SK-N-MC (cell line): Measurements from ENCODE around the gene HEATR5A.

Experiments
- DNase-seq: peaks from one replicate; pipeline ENCODE4 v3.0.0-alpha.2; 2011; ENCODE audit warnings: low read depth, low spot score
- H3K27ac ChIP-seq: fragments of 200-600 bp; sonication (generic); 2 replicates; pipeline ENCODE4 v1.5.1; 2016; ENCODE audit warnings: mixed run types
- H3K36me3 ChIP-seq: fragments of 200-600 bp; sonication (generic); 2 replicates; pipeline ENCODE4 v1.6.1; 2017; ENCODE audit warnings: antibody characterized with exemption, low read length, mixed read lengths; ENCODE audit not compliant: insufficient read depth
- H3K4me3 ChIP-seq: fragments of 200-600 bp; sonication (generic); 2 replicates; pipeline ENCODE4 v1.5.1; 2016
- H3K9ac ChIP-seq: fragments of 200-600 bp; sonication (generic); 2 replicates; pipeline ENCODE4 v1.8.0; 2017; ENCODE audit warnings: mixed run types, mixed read lengths; ENCODE audit not compliant: insufficient read length
- H3K9me3 ChIP-seq: fragments of 200-600 bp; sonication (generic); 2 replicates; pipeline ENCODE4 v1.6.1; 2017; ENCODE audit warnings: low read depth, mild to moderate bottlenecking, antibody characterized with exemption, low read length, moderate library complexity, mixed read lengths
- EZH2 ChIP-seq: fragments of 200-600 bp; sonication (generic); IDR thresholded peaks from one replicate; pipeline ENCODE4 v1.6.1; 2017; ENCODE audit warnings: antibody characterized with exemption
- FOXP2 ChIP-seq: optimal IDR thresholded peaks from 2 replicates; pipeline ENCODE3; 2011; ENCODE audit warnings: mild to moderate bottlenecking, moderate library complexity; ENCODE audit not compliant: insufficient read depth; ENCODE audit errors: extremely low read length, control extremely low read depth
- POLR2AphosphoS5 ChIP-seq: IDR thresholded peaks from 2 replicates; pipeline ENCODE4 v1.6.1; 2012; ENCODE audit warnings: mild to moderate bottlenecking, low read depth, low read length, borderline replicate concordance

Gene HEATR5A

GRCh38 chr14:31303654-31304053, 116.7 kb downstream of the HEATR5A start:
- TF ChIP-seq POLR2AphosphoS5 (no peak), FOXP2 (no peak), EZH2 (no peak)
- H3K27ac ChIP-seq = no peak overlapping the region
- H3K9ac ChIP-seq = no peak overlapping the region
- H3K4me3 ChIP-seq = no peak overlapping the region
- no peaks in the 10 kb centered on the region for H3K36me3 ChIP-seq
- no peaks in the 10 kb centered on the region for H3K9me3 ChIP-seq
- DNase-seq = no peak

DNA sequence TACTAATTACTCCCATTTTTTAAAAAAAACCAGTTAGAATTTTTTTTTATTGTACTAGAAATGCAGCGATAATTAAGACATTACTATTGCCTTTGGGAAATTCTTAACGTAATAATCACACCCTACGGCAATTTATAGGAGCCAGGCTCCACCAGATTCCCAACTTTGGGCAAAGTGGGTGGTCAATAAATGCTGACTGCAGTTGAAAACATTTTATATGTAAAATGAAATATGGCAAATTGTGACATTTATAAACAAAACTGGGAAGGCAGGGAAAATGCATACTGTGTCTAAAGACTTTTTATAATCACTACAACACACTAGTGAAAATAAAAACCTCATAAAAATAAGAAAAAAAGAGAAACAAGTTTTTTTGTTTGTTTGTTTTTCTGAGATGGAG, 119.5 kb downstream of the HEATR5A start:
- no peak for TF ChIP-seq FOXP2
- no peak for TF ChIP-seq POLR2AphosphoS5
- no peak for TF ChIP-seq EZH2
- Histone ChIP-seq H3K36me3 (no peaks in the 10 kb centered on the region), H3K9ac (no peak overlapping the region), H3K4me3 (peak overlapping the region; percentile 17; the same call in 1 of the 2 replicates), H3K27ac (peak overlapping the region; percentile 37; the same call in 1 of the 2 replicates), H3K9me3 (no peaks in the 10 kb centered on the region)
- DNase-seq = no peak

- Histone ChIP-seq H3K9me3 (no peaks in the 10 kb centered on the region), H3K27ac (peak overlapping the region; percentile 37; the same call in 1 of the 2 replicates), H3K36me3 (no peaks in the 10 kb centered on the region), H3K4me3 (no peak overlapping the region), H3K9ac (no peak overlapping the region)
- no peak for DNase-seq
- TF ChIP-seq FOXP2 (no peak), POLR2AphosphoS5 (no peak), EZH2 (no peak)
Measured at GRCh38 chr14:31300296-31300695, 120.1 kb downstream of the HEATR5A start.

- no peaks in the 10 kb centered on the region for H3K36me3 ChIP-seq
- DNase-seq = no peak
- no peak for TF ChIP-seq EZH2
- TF ChIP-seq POLR2AphosphoS5 = no peak
- no peak overlapping the region for H3K27ac ChIP-seq
- H3K9me3 ChIP-seq = no peaks in the 10 kb centered on the region
- H3K9ac ChIP-seq = no peak overlapping the region
- no peak overlapping the region for H3K4me3 ChIP-seq
Measured at GRCh38 chr14:31297701-31298344, 122.5 kb downstream of the HEATR5A start.

GRCh38 chr14:31297112-31297511, 123.2 kb downstream of the HEATR5A start:
- Histone ChIP-seq H3K9me3 (no peaks in the 10 kb centered on the region), H3K4me3 (no peak overlapping the region), H3K36me3 (no peaks in the 10 kb centered on the region), H3K9ac (no peak overlapping the region), H3K27ac (no peak overlapping the region)
- TF ChIP-seq EZH2 (no peak), POLR2AphosphoS5 (no peak), FOXP2 (no peak)
- DNase-seq = no peak

DNA sequence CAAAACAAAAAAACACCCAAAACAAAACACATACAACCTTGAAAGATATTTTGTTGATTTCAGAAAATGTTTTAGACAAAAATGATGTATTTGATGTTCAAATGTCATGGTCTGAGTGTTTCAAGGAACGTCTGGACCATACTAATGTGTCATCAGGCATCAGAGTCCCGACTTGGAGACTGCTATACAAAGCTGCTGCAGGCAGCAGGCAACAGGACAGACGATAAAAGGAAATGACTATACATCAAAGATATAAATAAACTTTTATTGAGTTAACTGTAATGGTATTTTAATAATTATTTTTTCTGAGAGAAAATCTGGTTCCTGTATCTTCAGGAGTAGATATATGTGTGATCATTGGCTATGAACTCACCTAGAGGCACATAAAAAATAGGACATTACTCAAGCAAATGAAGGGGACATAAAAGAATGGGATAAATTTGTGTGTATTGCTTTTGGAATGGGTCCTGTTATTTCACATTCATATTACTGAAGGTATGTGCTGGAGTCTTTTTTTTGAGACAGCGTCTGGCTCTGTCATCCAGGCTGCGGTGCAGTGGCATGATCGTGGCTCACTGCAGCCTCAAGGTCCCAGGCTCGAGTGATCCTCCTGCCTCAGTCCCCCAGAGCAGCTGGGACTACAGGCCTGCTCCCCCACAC, 125.5 kb downstream of the HEATR5A start:
- Histone ChIP-seq H3K36me3 (no peaks in the 10 kb centered on the region), H3K9me3 (no peaks in the 10 kb centered on the region), H3K9ac (no peak overlapping the region), H3K27ac (no peak overlapping the region), H3K4me3 (no peak overlapping the region)
- TF ChIP-seq FOXP2 (no peak), EZH2 (no peak), POLR2AphosphoS5 (no peak)
- no peak for DNase-seq

DNA sequence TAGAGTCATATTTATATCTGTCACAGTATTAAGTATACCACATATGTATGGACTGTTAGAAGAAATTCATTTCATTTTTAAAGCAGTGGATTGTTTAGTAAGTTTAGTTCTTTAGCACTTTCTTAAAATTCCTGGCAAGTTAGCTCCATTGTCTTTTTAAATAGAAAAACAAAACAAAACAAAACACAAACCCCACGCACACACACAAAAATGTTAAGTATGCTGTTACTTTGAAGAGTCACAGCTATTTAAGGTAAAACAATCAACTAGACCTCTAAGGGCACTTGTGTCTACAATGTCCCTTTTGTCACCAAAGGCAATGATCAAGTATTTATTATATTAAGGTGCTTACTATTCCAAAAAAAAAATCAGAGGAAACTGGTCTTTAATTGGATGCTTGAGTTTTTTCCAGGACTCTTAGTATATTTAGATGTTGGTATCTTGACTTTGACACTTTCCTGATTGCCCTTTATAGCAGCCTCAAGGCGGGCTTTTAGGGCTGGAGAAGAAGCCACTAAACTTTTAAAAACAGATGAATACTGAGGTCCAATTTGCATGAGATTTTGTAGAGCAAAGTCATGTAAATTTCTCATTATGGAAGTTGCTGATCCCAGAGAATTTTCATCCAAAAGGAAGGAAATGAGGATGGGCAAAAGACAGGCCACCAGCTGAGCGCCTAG, 127.3 kb downstream of the HEATR5A start:
- H3K27ac ChIP-seq = 0 out of 2 replicates have a peak overlapping the region, but pooled peaks have one; percentile 9
- TF ChIP-seq FOXP2 (no peak), POLR2AphosphoS5 (no peak), EZH2 (no peak)
- peak overlapping the region; percentile 11; the same call in 1 of the 2 replicates for H3K4me3 ChIP-seq
- H3K9me3 ChIP-seq = no peaks in the 10 kb centered on the region
- peak; percentile 30 for DNase-seq
- H3K9ac ChIP-seq = no peak overlapping the region
- H3K36me3 ChIP-seq = no peaks in the 10 kb centered on the region

DNA sequence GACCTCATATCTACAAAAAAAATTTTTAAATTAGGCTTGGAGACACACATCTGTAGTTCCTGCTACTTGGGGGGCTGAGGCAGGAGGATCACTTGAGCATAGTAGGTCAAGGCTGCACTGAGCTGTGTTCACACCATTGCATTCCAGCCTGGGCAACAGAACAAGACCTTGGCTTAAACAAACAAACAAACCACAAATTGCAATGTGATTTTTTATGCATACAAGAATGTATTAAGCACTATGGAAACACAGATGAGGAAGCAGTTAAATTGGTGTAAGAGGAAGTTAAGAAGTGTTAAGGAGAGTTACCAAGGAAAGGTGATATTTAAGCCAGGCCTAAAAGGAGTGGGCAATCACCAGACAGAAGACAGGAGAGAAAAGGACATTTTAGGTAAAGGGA, 129.1 kb downstream of the HEATR5A start:
- no peak overlapping the region for H3K9ac ChIP-seq
- no peak overlapping the region for H3K4me3 ChIP-seq
- H3K36me3 ChIP-seq = no peaks in the 10 kb centered on the region
- H3K27ac ChIP-seq = no peak overlapping the region
- no peak for DNase-seq
- no peaks in the 10 kb centered on the region for H3K9me3 ChIP-seq
- TF ChIP-seq POLR2AphosphoS5 = no peak
- no peak for TF ChIP-seq FOXP2
- TF ChIP-seq EZH2 = no peak
